ENCODE results near the gene HLA-DMA. TPM values are rescaled to one million over a fixed set of nuclear protein-coding genes. Genes with fewer than 3 reads are reported as not detected.

Gene HLA-DMA
- total RNA-seq, 1 donor from 2014 or later: 2.1 TPM

- TF ChIP-seq CTCF (IDR thresholded peaks at IDR 0.05; ENCODE audit: unreplicated experiment): no peak
- H3K36me3 Mint-ChIP-seq: peaks cover 50% of the 10 kb centered on the region
- H3K9me3 Mint-ChIP-seq: no peaks in the 10 kb centered on the region
- H3K27ac Mint-ChIP-seq: peak overlapping the region; percentile 100
- peaks cover 40% of the 10 kb centered on the region for H3K4me1 Mint-ChIP-seq
- no peak for DNase-seq (ENCODE audit: low spot score in 2 of 2, unreplicated experiment in 2 of 2)
- peak overlapping the region; percentile 91 for H3K4me3 Mint-ChIP-seq
- H3K27me3 Mint-ChIP-seq (ENCODE audit: low read depth): no peaks in the 10 kb centered on the region
These were observed 21.1 kb upstream of the HLA-DMA start for GRCh38 chr6:32974016-32974333.

GRCh38 chr6:32973144-32974015 is 20.5 kb upstream of the HLA-DMA start:
- Mint-ChIP-seq H3K4me1 (peaks cover 38% of the 10 kb centered on the region), H3K4me3 (peak overlapping the region; percentile 91), H3K36me3 (peaks cover 45% of the 10 kb centered on the region), H3K27ac (peak overlapping the region; percentile 100), H3K9me3 (no peaks in the 10 kb centered on the region), H3K27me3 (ENCODE audit: low read depth) (no peaks in the 10 kb centered on the region)
- no peak for DNase-seq (ENCODE audit: low spot score in 2 of 2, unreplicated experiment in 2 of 2)
- no peak for TF ChIP-seq CTCF (IDR thresholded peaks at IDR 0.05; ENCODE audit: unreplicated experiment)

GRCh38 chr6:32972353-32973143 is 19.7 kb upstream of the HLA-DMA start:
- DNase-seq (ENCODE audit: low spot score in 2 of 2, unreplicated experiment in 2 of 2): no peak

GRCh38 chr6:32971581-32972352 is 18.9 kb upstream of the HLA-DMA start:
- peak; percentile 99 to 100 for DNase-seq (ENCODE audit: low spot score in 2 of 2, unreplicated experiment in 2 of 2)
- peaks cover 30% of the 10 kb centered on the region for H3K36me3 Mint-ChIP-seq
- peak overlapping the region; percentile 100 for H3K27ac Mint-ChIP-seq
- peak overlapping the region; percentile 91 for H3K4me3 Mint-ChIP-seq
- TF ChIP-seq CTCF (IDR thresholded peaks at IDR 0.05; ENCODE audit: unreplicated experiment): no peak
- H3K4me1 Mint-ChIP-seq: peaks cover 50% of the 10 kb centered on the region
- no peaks in the 10 kb centered on the region for H3K9me3 Mint-ChIP-seq
- no peaks in the 10 kb centered on the region for H3K27me3 Mint-ChIP-seq (ENCODE audit: low read depth)

More at GRCh38 chr6:32972353-32973143, 19.7 kb upstream of the HLA-DMA start:
- Mint-ChIP-seq H3K4me1 (peaks cover 42% of the 10 kb centered on the region), H3K9me3 (no peaks in the 10 kb centered on the region), H3K36me3 (peaks cover 37% of the 10 kb centered on the region), H3K4me3 (peak overlapping the region; percentile 91), H3K27ac (peak overlapping the region; percentile 100), H3K27me3 (ENCODE audit: low read depth) (no peaks in the 10 kb centered on the region)
- TF ChIP-seq CTCF (IDR thresholded peaks at IDR 0.05; ENCODE audit: unreplicated experiment): no peak

- Mint-ChIP-seq H3K27ac (peak overlapping the region; percentile 100), H3K4me1 (peaks cover 49% of the 10 kb centered on the region), H3K9me3 (no peaks in the 10 kb centered on the region), H3K36me3 (peaks cover 25% of the 10 kb centered on the region), H3K27me3 (ENCODE audit: low read depth) (no peaks in the 10 kb centered on the region), H3K4me3 (peak overlapping the region; percentile 91)
- DNase-seq (ENCODE audit: low spot score in 2 of 2, unreplicated experiment in 2 of 2): no peak
- no peak for TF ChIP-seq CTCF (IDR thresholded peaks at IDR 0.05; ENCODE audit: unreplicated experiment)
These were observed 18.3 kb upstream of the HLA-DMA start for GRCh38 chr6:32971242-32971580.
